D721Med (cell line): Measurements from ENCODE around the gene CYFIP1.

ENCODE experiments used
- DNase-seq: peaks from one replicate; pipeline ENCODE4 v3.0.0; 2011; ENCODE audit warnings: low spot score; ENCODE audit not compliant: insufficient read length
- FAIRE-seq: peaks from 2 replicates; lab custom pipeline; 2011; peaks lifted over from hg19 to GRCh38; lab: Jason Lieb, UNC
- CTCF ChIP-seq: IDR thresholded peaks from 2 replicates; pipeline ENCODE4 v1.5.1; 2012; ENCODE audit warnings: mild to moderate bottlenecking, control low read depth; ENCODE audit not compliant: insufficient read depth; ENCODE audit errors: missing control alignments

CYFIP1 gene

GRCh38 chr15:22979238-22980188 is 655 bp downstream of the CYFIP1 start:
- no peak for TF ChIP-seq CTCF
- DNase-seq (no peak), FAIRE-seq (no peak)

GRCh38 chr15:22978691-22979237 is 1.4 kb downstream of the CYFIP1 start:
- TF ChIP-seq CTCF: no peak
- FAIRE-seq (no peak), DNase-seq (no peak)

GRCh38 chr15:22974745-22975144 is 5.4 kb downstream of the CYFIP1 start:
- DNase-seq (no peak), FAIRE-seq (no peak)
- TF ChIP-seq CTCF: no peak

GRCh38 chr15:22973987-22974386 is 6.2 kb downstream of the CYFIP1 start:
- TF ChIP-seq CTCF: no peak
- DNase-seq (no peak), FAIRE-seq (no peak)

GRCh38 chr15:22973286-22973685 is 6.9 kb downstream of the CYFIP1 start:
- no peak for TF ChIP-seq CTCF
- no peak for DNase-seq
- FAIRE-seq: no peak

GRCh38 chr15:22969489-22969888 is 10.7 kb downstream of the CYFIP1 start:
- no peak for TF ChIP-seq CTCF
- DNase-seq: no peak
- FAIRE-seq: no peak

GRCh38 chr15:22968366-22968765 is 11.8 kb downstream of the CYFIP1 start:
- no peak for TF ChIP-seq CTCF
- DNase-seq (no peak), FAIRE-seq (no peak)
